Measurements from ENCODE around the gene HEXIM2. TPM values are rescaled to one million over a fixed set of nuclear protein-coding genes. Genes with fewer than 3 reads are reported as not detected.
A peak's percentile ranks its signal among the peaks of the same experiment; 100 is the strongest.

HEXIM2 gene
- 24.9 TPM for polyA plus RNA-seq (2012; ENCODE audit: insufficient read length, low read depth)

GRCh38 chr17:45161288-45162024 is at the start of gene HEXIM2:
HEXIM2 (plus strand) TSS chr17:45161875; CDS start chr17:45162794, 919 bp downstream.
- TF ChIP-seq SIN3A (IDR thresholded peaks at IDR 0.05; ENCODE audit: borderline replicate concordance, insufficient read depth, low read length) = peak; percentile 60; the same call in 1 of the 2 replicates
- peak; percentile 53 to 69; a peak in 1 of 4 replicates for TF ChIP-seq REST (IDR thresholded peaks at IDR 0.05; ENCODE audit: insufficient read depth in 1 of 2, low read depth in 2 of 2, low read length in 2 of 2)
- TF ChIP-seq POLR2AphosphoS5 (IDR thresholded peaks at IDR 0.05; ENCODE audit: low read depth, low read length) = peak; percentile 87
- TF ChIP-seq FOXP2 (optimal IDR thresholded peaks at IDR 0.05; ENCODE audit: borderline replicate concordance, extremely low read depth, extremely low read length, insufficient read depth) = peak; percentile 39
- TF ChIP-seq TAF1 (IDR thresholded peaks at IDR 0.05; ENCODE audit: borderline replicate concordance, insufficient read depth, low read length) = peak; percentile 99

- TF ChIP-seq SIN3A (IDR thresholded peaks at IDR 0.05; ENCODE audit: borderline replicate concordance, insufficient read depth, low read length) (no peak), REST (IDR thresholded peaks at IDR 0.05; ENCODE audit: insufficient read depth in 1 of 2, low read depth in 2 of 2, low read length in 2 of 2) (no peak), POLR2AphosphoS5 (IDR thresholded peaks at IDR 0.05; ENCODE audit: low read depth, low read length) (no peak), FOXP2 (optimal IDR thresholded peaks at IDR 0.05; ENCODE audit: borderline replicate concordance, extremely low read depth, extremely low read length, insufficient read depth) (no peak), TAF1 (IDR thresholded peaks at IDR 0.05; ENCODE audit: borderline replicate concordance, insufficient read depth, low read length) (no peak)
Measured at GRCh38 chr17:45112559-45113423, 48.9 kb upstream of the HEXIM2 start.

GRCh38 chr17:45113424-45113754 is 48.3 kb upstream of the HEXIM2 start:
- no peak for TF ChIP-seq FOXP2 (optimal IDR thresholded peaks at IDR 0.05; ENCODE audit: borderline replicate concordance, extremely low read depth, extremely low read length, insufficient read depth)

GRCh38 chr17:45114117-45114932 is 47.4 kb upstream of the HEXIM2 start:
- TF ChIP-seq POLR2AphosphoS5 (IDR thresholded peaks at IDR 0.05; ENCODE audit: low read depth, low read length) (no peak), TAF1 (IDR thresholded peaks at IDR 0.05; ENCODE audit: borderline replicate concordance, insufficient read depth, low read length) (no peak), REST (IDR thresholded peaks at IDR 0.05; ENCODE audit: insufficient read depth in 1 of 2, low read depth in 2 of 2, low read length in 2 of 2) (no peak), SIN3A (IDR thresholded peaks at IDR 0.05; ENCODE audit: borderline replicate concordance, insufficient read depth, low read length) (no peak), FOXP2 (optimal IDR thresholded peaks at IDR 0.05; ENCODE audit: borderline replicate concordance, extremely low read depth, extremely low read length, insufficient read depth) (no peak)

- TF ChIP-seq SIN3A (IDR thresholded peaks at IDR 0.05; ENCODE audit: borderline replicate concordance, insufficient read depth, low read length) = no peak
- no peak for TF ChIP-seq TAF1 (IDR thresholded peaks at IDR 0.05; ENCODE audit: borderline replicate concordance, insufficient read depth, low read length)
- no peak for TF ChIP-seq REST (IDR thresholded peaks at IDR 0.05; ENCODE audit: insufficient read depth in 1 of 2, low read depth in 2 of 2, low read length in 2 of 2)
- no peak for TF ChIP-seq POLR2AphosphoS5 (IDR thresholded peaks at IDR 0.05; ENCODE audit: low read depth, low read length)
- no peak for TF ChIP-seq FOXP2 (optimal IDR thresholded peaks at IDR 0.05; ENCODE audit: borderline replicate concordance, extremely low read depth, extremely low read length, insufficient read depth)
Measured at GRCh38 chr17:45115015-45115625, 46.6 kb upstream of the HEXIM2 start.
